H9 (cell line): ENCODE measurements around the gene NEIL1. TPM values are rescaled to one million over a fixed set of nuclear protein-coding genes. Genes with fewer than 3 reads are reported as not detected.
"Not testable (repeated sequence)": the region's sequence is repeated elsewhere in the genome, so short reads cannot be mapped to it uniquely, and the experiment has no call there.

Experiments
- DNase-seq: peaks from one replicate; pipeline ENCODE4 v3.0.0-alpha.2; 2017
- H2AFZ ChIP-seq: one replicate; pipeline ENCODE4 v1.6.1; 2013; ENCODE audit warnings: mild to moderate bottlenecking, low read length, control low read depth, moderate library complexity
- H2AK5ac ChIP-seq: 2 replicates; pipeline ENCODE4 v1.6.1; 2013; ENCODE audit warnings: low read length, control low read depth, mixed read lengths; ENCODE audit not compliant: insufficient read length
- H2BK120ac ChIP-seq: one replicate; pipeline ENCODE4 v1.6.1; 2013; ENCODE audit warnings: low read depth, mild to moderate bottlenecking, low read length, control low read depth, inconsistent platforms; ENCODE audit not compliant: poor library complexity, severe bottlenecking
- H2BK12ac ChIP-seq: 2 replicates; pipeline ENCODE4 v1.6.1; 2013; ENCODE audit warnings: low read length, control low read depth, mixed read lengths, low read depth; ENCODE audit not compliant: insufficient read length
- H2BK15ac ChIP-seq: 2 replicates; pipeline ENCODE4 v1.6.1; 2013; ENCODE audit warnings: low read depth, low read length, control low read depth
- H2BK20ac ChIP-seq: one replicate; pipeline ENCODE4 v1.6.1; 2013; ENCODE audit warnings: low read depth, mild to moderate bottlenecking, low read length, control low read depth, inconsistent platforms; ENCODE audit not compliant: poor library complexity, severe bottlenecking
- H2BK5ac ChIP-seq: 2 replicates; pipeline ENCODE4 v1.6.1; 2013; ENCODE audit warnings: low read length, control low read depth, mixed read lengths; ENCODE audit not compliant: insufficient read length
- H3K14ac ChIP-seq: 2 replicates; pipeline ENCODE4 v1.6.1; 2013; ENCODE audit warnings: low read length, control low read depth; ENCODE audit not compliant: insufficient read depth
- H3K18ac ChIP-seq: 2 replicates; pipeline ENCODE4 v1.6.1; 2013; ENCODE audit warnings: low read depth, mild to moderate bottlenecking, mixed read lengths, low read length, control low read depth; ENCODE audit not compliant: insufficient read length
- H3K23ac ChIP-seq: 2 replicates; pipeline ENCODE4 v1.6.1; 2013; ENCODE audit warnings: low read length, control low read depth, mixed read lengths, low read depth; ENCODE audit not compliant: insufficient read length
- H3K23me2 ChIP-seq: 2 replicates; pipeline ENCODE4 v1.6.1; 2013; ENCODE audit warnings: low read depth, mild to moderate bottlenecking, mixed read lengths, low read length, control low read depth; ENCODE audit not compliant: insufficient read length, poor library complexity, severe bottlenecking
- H3K27ac ChIP-seq: 2 replicates; pipeline ENCODE4 v1.5.1; 2013; ENCODE audit warnings: low read length, control low read depth, mixed read lengths, low read depth; ENCODE audit not compliant: insufficient read length
- H3K27me3 ChIP-seq: 2 replicates; pipeline ENCODE4 v1.6.1; 2013; ENCODE audit warnings: low read length, control low read depth, inconsistent platforms; ENCODE audit not compliant: insufficient read depth
- H3K4ac ChIP-seq: 2 replicates; pipeline ENCODE4 v1.6.1; 2013; ENCODE audit warnings: low read depth, mild to moderate bottlenecking, control low read depth, inconsistent platforms, low read length, moderate library complexity
- H3K4me1 ChIP-seq: 2 replicates; pipeline ENCODE4 v1.6.1; 2013; ENCODE audit warnings: low read length, control low read depth, inconsistent platforms; ENCODE audit not compliant: insufficient read depth
- H3K4me2 ChIP-seq: 2 replicates; pipeline ENCODE4 v1.6.1; 2013; ENCODE audit warnings: low read length, control low read depth, mixed read lengths; ENCODE audit not compliant: insufficient read length, insufficient read depth
- H3K56ac ChIP-seq: 2 replicates; pipeline ENCODE4 v1.6.1; 2013; ENCODE audit warnings: low read depth, mild to moderate bottlenecking, mixed read lengths, low read length, control low read depth; ENCODE audit not compliant: insufficient read length
- H3K79me1 ChIP-seq: 2 replicates; pipeline ENCODE4 v1.6.1; 2013; ENCODE audit warnings: low read depth, mild to moderate bottlenecking, moderate library complexity, low read length, control low read depth, inconsistent platforms; ENCODE audit not compliant: insufficient read depth, poor library complexity, severe bottlenecking
- H3K79me2 ChIP-seq: 2 replicates; pipeline ENCODE4 v1.6.1; 2013; ENCODE audit warnings: low read length, control low read depth, inconsistent platforms; ENCODE audit not compliant: insufficient read depth
- H3K9ac ChIP-seq: 2 replicates; pipeline ENCODE4 v1.6.1; 2013; ENCODE audit warnings: low read length, control low read depth, mixed read lengths; ENCODE audit not compliant: insufficient read length; ENCODE audit errors: extremely low read depth
- H3K9me3 ChIP-seq: one replicate; pipeline ENCODE4 v1.6.1; 2013; ENCODE audit warnings: low read depth, low read length, inconsistent platforms; ENCODE audit not compliant: control insufficient read depth
- H3T11ph ChIP-seq: one replicate; pipeline ENCODE4 v1.6.1; 2013; ENCODE audit warnings: mild to moderate bottlenecking, low read length, control low read depth, inconsistent platforms
- H4K20me1 ChIP-seq: one replicate; pipeline ENCODE4 v1.6.1; 2013; ENCODE audit not compliant: control insufficient read depth, insufficient read length, insufficient read depth
- H4K5ac ChIP-seq: 2 replicates; pipeline ENCODE4 v1.6.1; 2013; ENCODE audit warnings: low read depth, mild to moderate bottlenecking, mixed read lengths, low read length, control low read depth; ENCODE audit not compliant: insufficient read length
- H4K8ac ChIP-seq: replicated peaks from 2 replicates; pipeline ENCODE4 v1.6.1; 2013; ENCODE audit warnings: low read length, control low read depth, mixed read lengths, low read depth; ENCODE audit not compliant: insufficient read length
- H4K91ac ChIP-seq: 2 replicates; pipeline ENCODE4 v1.6.1; 2013; ENCODE audit warnings: low read depth, mild to moderate bottlenecking, moderate library complexity, mixed read lengths, low read length, control low read depth; ENCODE audit not compliant: insufficient read length
- H3K27ac Mint-ChIP-seq, 3 experiments: 2 replicates in 2 of 3; 3 replicates in 1 of 3; pipeline ENCODE4 v1.8.0; 2020 to 2021; ENCODE audit warnings: mixed read lengths in 3 of 3, mild to moderate bottlenecking in 1 of 3, moderate library complexity in 1 of 3
- H3K27me3 Mint-ChIP-seq: 2 replicates; pipeline ENCODE4 v1.8.0; 2021; ENCODE audit warnings: low read depth, mild to moderate bottlenecking, moderate library complexity, mixed read lengths
- H3K36me3 Mint-ChIP-seq, 3 experiments: 2 replicates in 2 of 3; 3 replicates in 1 of 3; pipeline ENCODE4 v1.8.0; 2020 to 2021; ENCODE audit warnings: low read depth in 3 of 3, mixed read lengths in 3 of 3; ENCODE audit not compliant: insufficient read depth in 1 of 3
- H3K4me1 Mint-ChIP-seq, 2 experiments: 2 replicates each; pipeline ENCODE4 v1.8.0; 2020; ENCODE audit warnings: mixed read lengths in 2 of 2
- H3K4me3 Mint-ChIP-seq, 2 experiments: 2 replicates in 1 of 2; 3 replicates in 1 of 2; pipeline ENCODE4 v1.8.0; 2020 to 2021; ENCODE audit warnings: mild to moderate bottlenecking in 2 of 2, mixed read lengths in 2 of 2, moderate library complexity in 1 of 2
- H3K9me3 Mint-ChIP-seq, 2 experiments: 2 replicates in 1 of 2; 3 replicates in 1 of 2; pipeline ENCODE4 v1.8.0; 2020; ENCODE audit warnings: mild to moderate bottlenecking in 2 of 2, mixed read lengths in 2 of 2, moderate library complexity in 1 of 2
- WGBS: extraction: QIAGEN DNeasy Blood & Tissue Kit; methylation state at CpG from one replicate; pipeline ENCODE4 v1.1.7; 2013; ENCODE audit warnings: missing lambda C conversion rate, low lambda C conversion rate, mixed read lengths; ENCODE audit not compliant: insufficient read length; ENCODE audit errors: extremely low coverage; 5-methylcytosine and 5-hydroxymethylcytosine counted together
- total RNA-seq: library from RNA; stranded (reverse); gene quantifications from 2 replicates; pipeline ENCODE4 v1.2.1, GENCODE V29; 2021
- TF ChIP-seq, protein P1 (sequence below): fragments of 200-600 bp; sonication (generic); conservative IDR thresholded peaks from 3 replicates; pipeline ENCODE4 v1.8.0; 2021; ENCODE audit warnings: antibody characterized with exemption, mild to moderate bottlenecking

Gene NEIL1
- total RNA-seq, 1 experiment from 2014 or later, result 16.5 TPM

DNA sequence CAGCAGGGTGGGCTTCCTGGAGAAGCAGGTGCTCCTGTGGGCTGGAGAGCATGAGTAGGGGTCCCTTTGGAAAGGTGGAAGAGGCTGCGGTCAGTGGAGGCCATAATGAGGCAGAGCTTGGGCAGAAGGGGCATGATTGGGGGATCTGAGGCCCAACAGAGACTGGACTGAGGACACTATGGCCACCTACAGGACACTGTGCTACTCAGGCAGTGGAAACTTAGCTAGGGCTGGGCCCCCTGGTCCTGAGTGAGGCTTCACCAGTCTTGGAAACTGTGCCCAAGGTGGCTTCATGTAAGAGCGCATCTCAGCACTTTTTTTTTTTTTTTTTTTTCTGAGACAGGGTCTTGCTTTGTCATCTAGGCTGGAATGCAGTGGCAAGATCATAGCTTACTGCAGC, 17.3 kb upstream of the NEIL1 start:
- Histone ChIP-seq H3K56ac (no peak overlapping the region), H3K18ac (no peak overlapping the region), H3K23me2 (no peaks in the 10 kb centered on the region), H3K9ac (no peak overlapping the region), H3K23ac (no peak overlapping the region), H3T11ph (no peak overlapping the region), H3K14ac (no peak overlapping the region), H2AFZ (no peak overlapping the region), H2BK5ac (no peak overlapping the region), H4K8ac (no peak overlapping the region), H3K9me3 (no peaks in the 10 kb centered on the region), H2BK12ac (no peak overlapping the region), H3K4me2 (no peak overlapping the region), H3K79me1 (no peaks in the 10 kb centered on the region), H4K20me1 (no peaks in the 10 kb centered on the region), H3K79me2 (no peaks in the 10 kb centered on the region), H4K91ac (no peak overlapping the region), H2BK120ac (no peak overlapping the region), H3K27ac (no peak overlapping the region), H3K4ac (no peak overlapping the region), H3K4me1 (no peaks in the 10 kb centered on the region), H3K27me3 (no peaks in the 10 kb centered on the region), H2AK5ac (no peak overlapping the region), H2BK20ac (no peak overlapping the region), H4K5ac (no peak overlapping the region), H2BK15ac (no peak overlapping the region)
- Mint-ChIP-seq H3K36me3 (no peaks in the 10 kb centered on the region), H3K9me3 (no peaks in the 10 kb centered on the region), H3K27ac (no peak overlapping the region), H3K4me1 (no peaks in the 10 kb centered on the region), H3K27me3 (peaks cover 6% of the 10 kb centered on the region), H3K4me3 (no peak overlapping the region; a peak in 1 of 5 replicates)
- TF ChIP-seq, protein P1, sequence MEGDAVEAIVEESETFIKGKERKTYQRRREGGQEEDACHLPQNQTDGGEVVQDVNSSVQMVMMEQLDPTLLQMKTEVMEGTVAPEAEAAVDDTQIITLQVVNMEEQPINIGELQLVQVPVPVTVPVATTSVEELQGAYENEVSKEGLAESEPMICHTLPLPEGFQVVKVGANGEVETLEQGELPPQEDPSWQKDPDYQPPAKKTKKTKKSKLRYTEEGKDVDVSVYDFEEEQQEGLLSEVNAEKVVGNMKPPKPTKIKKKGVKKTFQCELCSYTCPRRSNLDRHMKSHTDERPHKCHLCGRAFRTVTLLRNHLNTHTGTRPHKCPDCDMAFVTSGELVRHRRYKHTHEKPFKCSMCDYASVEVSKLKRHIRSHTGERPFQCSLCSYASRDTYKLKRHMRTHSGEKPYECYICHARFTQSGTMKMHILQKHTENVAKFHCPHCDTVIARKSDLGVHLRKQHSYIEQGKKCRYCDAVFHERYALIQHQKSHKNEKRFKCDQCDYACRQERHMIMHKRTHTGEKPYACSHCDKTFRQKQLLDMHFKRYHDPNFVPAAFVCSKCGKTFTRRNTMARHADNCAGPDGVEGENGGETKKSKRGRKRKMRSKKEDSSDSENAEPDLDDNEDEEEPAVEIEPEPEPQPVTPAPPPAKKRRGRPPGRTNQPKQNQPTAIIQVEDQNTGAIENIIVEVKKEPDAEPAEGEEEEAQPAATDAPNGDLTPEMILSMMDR, result no peak
- WGBS, result no CpG with 5 or more reads among the region's 2 CpGs
- DNase-seq, result no peak

DNA sequence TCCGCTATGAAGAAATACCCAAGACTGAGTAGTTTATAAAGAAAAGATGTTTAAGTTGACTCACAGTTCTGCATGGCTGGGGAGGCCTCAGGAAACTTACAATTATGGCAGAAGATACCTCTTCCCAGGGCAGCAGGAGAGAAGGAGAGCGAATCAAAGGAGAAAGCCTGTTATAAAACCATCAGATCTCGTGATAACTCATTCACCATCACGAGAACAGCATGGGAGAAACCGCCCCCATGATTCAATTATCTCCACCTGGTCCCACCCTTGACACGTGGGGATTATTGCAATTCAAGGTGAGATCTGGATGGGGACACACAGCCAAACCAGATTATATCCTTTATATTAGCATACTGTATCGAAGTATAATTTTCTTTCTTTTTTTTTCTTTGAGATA, 14.7 kb upstream of the NEIL1 start:
- not testable (repeated sequence) for H2BK5ac ChIP-seq, H3K79me1 ChIP-seq, H3K23ac ChIP-seq, H3K56ac ChIP-seq, DNase-seq, H2BK12ac ChIP-seq, H3K9me3 Mint-ChIP-seq, H4K20me1 ChIP-seq, H2BK120ac ChIP-seq, H2AK5ac ChIP-seq, H4K5ac ChIP-seq, H3T11ph ChIP-seq, H3K79me2 ChIP-seq, H3K4ac ChIP-seq, H3K27me3 Mint-ChIP-seq, H2BK15ac ChIP-seq, H3K23me2 ChIP-seq, H3K4me1 ChIP-seq, H3K14ac ChIP-seq, H4K8ac ChIP-seq, H3K36me3 Mint-ChIP-seq, H4K91ac ChIP-seq, H2AFZ ChIP-seq, H3K4me2 ChIP-seq, H3K27ac Mint-ChIP-seq, H3K27ac ChIP-seq, H3K27me3 ChIP-seq, H3K18ac ChIP-seq, H3K9me3 ChIP-seq, H3K4me3 Mint-ChIP-seq, H2BK20ac ChIP-seq, H3K9ac ChIP-seq
- no CpG with 5 or more reads among the region's 7 CpGs for WGBS
- peaks cover 12 to 14% of the 10 kb centered on the region in 2 experiments for H3K4me1 Mint-ChIP-seq
